Gastroesophageal sphincter (tissue), 3 donors: Measurements from ENCODE around the gene PHOX2B.

Experiments used
- EP300 ChIP-seq: sonication (generic); formaldehyde crosslinking; IDR thresholded peaks from one replicate; pipeline ENCODE4 v1.6.1; 2017; ENCODE audit warnings: antibody characterized with exemption, mild to moderate bottlenecking
- POLR2A ChIP-seq, 2 donors: fragments of 450-650 bp; IDR thresholded peaks; one replicate each; pipeline ENCODE4 v1.6.1; 2017; ENCODE audit warnings: antibody characterized with exemption in 2 of 2, mild to moderate bottlenecking in 2 of 2, moderate library complexity in 1 of 2
- POLR2AphosphoS5 ChIP-seq: sonication (generic); formaldehyde crosslinking; IDR thresholded peaks from one replicate; pipeline ENCODE4 v1.6.1; 2017; ENCODE audit warnings: antibody characterized with exemption
- TF ChIP-seq, protein P1 (sequence below), 4 experiments: fragments of 200-600 bp in 2 of 4; fragments of 450-650 bp in 2 of 4; sonication (generic) in 1 of 4; IDR thresholded peaks; one replicate each; pipeline ENCODE4 v1.5.1; 2017 to 2019; ENCODE audit warnings: antibody characterized with exemption in 4 of 4, mild to moderate bottlenecking in 2 of 4, moderate library complexity in 2 of 4

DNA sequence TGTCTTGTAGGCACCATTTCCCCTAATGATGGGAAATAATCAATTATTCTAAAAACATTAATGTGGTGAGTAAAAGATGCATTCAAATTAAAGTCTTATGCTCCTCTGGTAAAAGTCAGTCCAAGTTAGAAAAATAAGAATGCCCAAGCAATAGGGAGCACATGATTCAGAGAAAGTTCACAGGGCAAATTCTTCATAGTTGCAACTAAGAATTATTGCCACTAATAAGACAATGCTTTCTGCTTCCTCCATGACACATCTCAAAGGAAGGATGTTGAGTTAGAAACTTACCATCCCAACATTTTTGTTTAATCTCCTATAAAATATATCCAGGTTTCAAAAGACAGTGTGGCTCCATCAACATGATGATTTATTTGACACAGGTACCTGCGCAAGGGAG lies 26.3 kb downstream of the PHOX2B start:
- TF ChIP-seq, protein P1, sequence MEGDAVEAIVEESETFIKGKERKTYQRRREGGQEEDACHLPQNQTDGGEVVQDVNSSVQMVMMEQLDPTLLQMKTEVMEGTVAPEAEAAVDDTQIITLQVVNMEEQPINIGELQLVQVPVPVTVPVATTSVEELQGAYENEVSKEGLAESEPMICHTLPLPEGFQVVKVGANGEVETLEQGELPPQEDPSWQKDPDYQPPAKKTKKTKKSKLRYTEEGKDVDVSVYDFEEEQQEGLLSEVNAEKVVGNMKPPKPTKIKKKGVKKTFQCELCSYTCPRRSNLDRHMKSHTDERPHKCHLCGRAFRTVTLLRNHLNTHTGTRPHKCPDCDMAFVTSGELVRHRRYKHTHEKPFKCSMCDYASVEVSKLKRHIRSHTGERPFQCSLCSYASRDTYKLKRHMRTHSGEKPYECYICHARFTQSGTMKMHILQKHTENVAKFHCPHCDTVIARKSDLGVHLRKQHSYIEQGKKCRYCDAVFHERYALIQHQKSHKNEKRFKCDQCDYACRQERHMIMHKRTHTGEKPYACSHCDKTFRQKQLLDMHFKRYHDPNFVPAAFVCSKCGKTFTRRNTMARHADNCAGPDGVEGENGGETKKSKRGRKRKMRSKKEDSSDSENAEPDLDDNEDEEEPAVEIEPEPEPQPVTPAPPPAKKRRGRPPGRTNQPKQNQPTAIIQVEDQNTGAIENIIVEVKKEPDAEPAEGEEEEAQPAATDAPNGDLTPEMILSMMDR (IDR thresholded peaks at IDR 0.05) = no peak
- TF ChIP-seq POLR2A (IDR thresholded peaks at IDR 0.05) (no peak), POLR2AphosphoS5 (no peak), EP300 (no peak)
